ENCODE measurements around the gene PTPRR.

GRCh38 chr12:70709022-70709421 lies 211.5 kb downstream of the PTPRR start:
- TF ChIP-seq ELF4 (IDR thresholded peaks at IDR 0.05) (no peak), TARDBP (IDR thresholded peaks at IDR 0.05) (no peak), FOXA1 (IDR thresholded peaks at IDR 0.05) (no peak), SP1 (IDR thresholded peaks at IDR 0.05) (no peak), FOXM1 (IDR thresholded peaks at IDR 0.05; ENCODE audit: borderline replicate concordance) (no peak), BHLHE40 (IDR thresholded peaks at IDR 0.05; ENCODE audit: borderline replicate concordance) (no peak), ARNT (IDR thresholded peaks at IDR 0.05) (no peak), ZNF384 (IDR thresholded peaks at IDR 0.05) (no peak), NFRKB (IDR thresholded peaks at IDR 0.05) (no peak), SUZ12 (IDR thresholded peaks at IDR 0.05) (no peak), FOXK2 (IDR thresholded peaks at IDR 0.05) (no peak)

Data from HEK293T (cell line).